Fibroblast of skin of abdomen (primary cell): ENCODE results near the gene ALPK1.
"Not testable (repeated sequence)": the region's sequence is repeated elsewhere in the genome, so short reads cannot be mapped to it uniquely, and the experiment has no call there.

Experiments
- DNase-seq: peaks from one replicate; pipeline ENCODE4 v3.0.0-alpha.2; 2013

Gene ALPK1

GRCh38 chr4:112379306-112379705 lies 82.1 kb downstream of the ALPK1 start:
- no peak for DNase-seq

- DNase-seq, result no peak
Measured at GRCh38 chr4:112381996-112382692, 85.0 kb downstream of the ALPK1 start.

- no peak for DNase-seq
Measured at GRCh38 chr4:112386071-112386470, 88.9 kb downstream of the ALPK1 start.

- DNase-seq, result peak; percentile 4
Measured at GRCh38 chr4:112402098-112402497, 104.9 kb downstream of the ALPK1 start.

GRCh38 chr4:112403101-112403945 lies 106.2 kb downstream of the ALPK1 start:
- peak; percentile 45 for DNase-seq

- DNase-seq, result no peak
Measured at GRCh38 chr4:112410364-112410763, 113.2 kb downstream of the ALPK1 start.

- no peak for DNase-seq
Measured at GRCh38 chr4:112410804-112411203, 113.6 kb downstream of the ALPK1 start.

GRCh38 chr4:112411781-112412550 lies 114.8 kb downstream of the ALPK1 start:
- DNase-seq, result no peak

- no peak for DNase-seq
Measured at GRCh38 chr4:112416464-112416863, 119.3 kb downstream of the ALPK1 start.

- no peak for DNase-seq
Measured at GRCh38 chr4:112418092-112418491, 120.9 kb downstream of the ALPK1 start.

- DNase-seq, result no peak
Measured at GRCh38 chr4:112421911-112422310, 124.7 kb downstream of the ALPK1 start.

GRCh38 chr4:112422644-112423043 lies 125.5 kb downstream of the ALPK1 start:
- DNase-seq, result no peak

GRCh38 chr4:112423591-112423990 lies 126.4 kb downstream of the ALPK1 start:
- no peak for DNase-seq

GRCh38 chr4:112425823-112426222 lies 128.7 kb downstream of the ALPK1 start:
- DNase-seq, result no peak

GRCh38 chr4:112426416-112426815 lies 129.2 kb downstream of the ALPK1 start:
- no peak for DNase-seq

GRCh38 chr4:112431158-112431557 lies 134.0 kb downstream of the ALPK1 start:
- DNase-seq, result no peak

GRCh38 chr4:112436987-112437386 lies 139.8 kb downstream of the ALPK1 start:
- no peak for DNase-seq

GRCh38 chr4:112442226-112442625 lies 145.1 kb downstream of the ALPK1 start:
- not testable (repeated sequence) for DNase-seq

- DNase-seq, result no peak
Measured at GRCh38 chr4:112448306-112449132, 151.3 kb downstream of the ALPK1 start.

- no peak for DNase-seq
Measured at GRCh38 chr4:112449708-112450107, 152.5 kb downstream of the ALPK1 start.

GRCh38 chr4:112451104-112451503 lies 153.9 kb downstream of the ALPK1 start:
- DNase-seq, result no peak

GRCh38 chr4:112451831-112452230 lies 154.7 kb downstream of the ALPK1 start:
- DNase-seq, result no peak
